Peyer's patch (tissue), 4 donors: ENCODE data around the gene C19orf44.

ENCODE experiments used
- CTCF ChIP-seq, 6 experiments: fragments of 450-650 bp in 4 of 6; fragments of 200-600 bp in 2 of 6; sonication (generic) in 1 of 6; IDR thresholded peaks; one replicate each; pipeline ENCODE4 v1.5.1; 2017 to 2019; ENCODE audit warnings: antibody characterized with exemption in 6 of 6, mild to moderate bottlenecking in 3 of 6, moderate library complexity in 1 of 6
- POLR2A ChIP-seq, 2 donors: fragments of 450-650 bp; IDR thresholded peaks; one replicate each; pipeline ENCODE4 v1.5.1; 2017; ENCODE audit warnings: antibody characterized with exemption in 2 of 2, mild to moderate bottlenecking in 2 of 2, moderate library complexity in 2 of 2

GRCh38 chr19:16564842-16565241 is 68.6 kb downstream of the C19orf44 start:
- TF ChIP-seq CTCF (IDR thresholded peaks at IDR 0.05), result no peak
- no peak for TF ChIP-seq POLR2A (IDR thresholded peaks at IDR 0.05)
